ENCODE results near the gene CACNA1C.

The CACNA1C gene

GRCh38 chr12:2417481-2418160 is 364.8 kb downstream of the CACNA1C start:
- no peak overlapping the region for H3K27ac ChIP-seq
- TF ChIP-seq CTCF (conservative IDR thresholded peaks at IDR 0.05) (no peak), ZFX (IDR thresholded peaks at IDR 0.05) (no peak)

- TF ChIP-seq ZFX (IDR thresholded peaks at IDR 0.05) (no peak), CTCF (conservative IDR thresholded peaks at IDR 0.05) (no peak)
These were observed 365.8 kb downstream of the CACNA1C start for GRCh38 chr12:2418579-2418978.

GRCh38 chr12:2422591-2422990 is 369.8 kb downstream of the CACNA1C start:
- H3K27ac ChIP-seq: no peak overlapping the region
- TF ChIP-seq ZFX (IDR thresholded peaks at IDR 0.05): no peak

More at GRCh38 chr12:2418579-2418978, 365.8 kb downstream of the CACNA1C start:
- no peak overlapping the region for H3K27ac ChIP-seq

- no peak overlapping the region for H3K27ac ChIP-seq
- TF ChIP-seq ZFX (IDR thresholded peaks at IDR 0.05) (no peak), CTCF (conservative IDR thresholded peaks at IDR 0.05) (no peak)
These were observed 376.2 kb downstream of the CACNA1C start for GRCh38 chr12:2429032-2429431.

GRCh38 chr12:2431810-2432209 is 379.0 kb downstream of the CACNA1C start:
- no peak for TF ChIP-seq ZFX (IDR thresholded peaks at IDR 0.05)
- no peak for TF ChIP-seq CTCF (conservative IDR thresholded peaks at IDR 0.05)
- H3K27ac ChIP-seq: no peak overlapping the region

- TF ChIP-seq ZFX (IDR thresholded peaks at IDR 0.05) (no peak), CTCF (conservative IDR thresholded peaks at IDR 0.05) (no peak)
- H3K27ac ChIP-seq: no peak overlapping the region
These were observed 380.1 kb downstream of the CACNA1C start for GRCh38 chr12:2432856-2433255.

GRCh38 chr12:2435511-2435910 is 382.7 kb downstream of the CACNA1C start:
- no peak overlapping the region for H3K27ac ChIP-seq
- TF ChIP-seq ZFX (IDR thresholded peaks at IDR 0.05) (no peak), CTCF (conservative IDR thresholded peaks at IDR 0.05) (no peak)

Data from C4-2B (cell line).